Ishikawa (cell line): ENCODE results near the gene OVOL1.

Source experiments
- CEBPB ChIP-seq: IDR thresholded peaks from 2 replicates; pipeline ENCODE4 v1.6.1; 2012
- CREB1 ChIP-seq: IDR thresholded peaks from 2 replicates; pipeline ENCODE4 v1.6.1; 2012; ENCODE audit warnings: low read depth
- EGR1 ChIP-seq: IDR thresholded peaks from 2 replicates; pipeline ENCODE4 v1.6.1; 2012
- EP300 ChIP-seq: IDR thresholded peaks from 2 replicates; pipeline ENCODE4 v1.6.1; 2012; ENCODE audit warnings: borderline replicate concordance
- FOXM1 ChIP-seq: IDR thresholded peaks from 2 replicates; pipeline ENCODE4 v1.6.1; 2012; ENCODE audit warnings: low read depth, borderline replicate concordance
- MAX ChIP-seq: IDR thresholded peaks from 2 replicates; pipeline ENCODE4 v1.6.1; 2012
- NFIC ChIP-seq: IDR thresholded peaks from 2 replicates; pipeline ENCODE4 v1.6.1; 2012
- RAD21 ChIP-seq: IDR thresholded peaks from 2 replicates; pipeline ENCODE4 v1.6.1; 2012; ENCODE audit warnings: low read depth
- REST ChIP-seq: IDR thresholded peaks from 2 replicates; pipeline ENCODE4 v1.6.1; 2012; ENCODE audit warnings: low read depth, mild to moderate bottlenecking
- TAF1 ChIP-seq: IDR thresholded peaks from 2 replicates; pipeline ENCODE4 v1.6.1; 2012; ENCODE audit warnings: low read depth, mild to moderate bottlenecking
- TCF12 ChIP-seq: IDR thresholded peaks from 2 replicates; pipeline ENCODE4 v1.6.1; 2012; ENCODE audit warnings: low read depth
- TEAD4 ChIP-seq: IDR thresholded peaks from 2 replicates; pipeline ENCODE4 v1.6.1; 2012
- USF1 ChIP-seq: IDR thresholded peaks from 2 replicates; pipeline ENCODE4 v1.6.1; 2012
- YY1 ChIP-seq: IDR thresholded peaks from 2 replicates; pipeline ENCODE4 v1.6.1; 2012; ENCODE audit warnings: low read depth
- ZBTB7A ChIP-seq: IDR thresholded peaks from 2 replicates; pipeline ENCODE4 v1.6.1; 2012; ENCODE audit warnings: low read depth

Gene OVOL1

GRCh38 chr11:65742353-65742752, 44.5 kb upstream of the OVOL1 start:
- TF ChIP-seq YY1 (no peak), TEAD4 (no peak), ZBTB7A (no peak), CEBPB (no peak), REST (no peak), MAX (no peak), FOXM1 (no peak), CREB1 (no peak), TAF1 (no peak), NFIC (no peak), EP300 (no peak), EGR1 (no peak)

GRCh38 chr11:65743681-65744025, 43.2 kb upstream of the OVOL1 start:
- TF ChIP-seq MAX = no peak
- no peak for TF ChIP-seq EP300
- TF ChIP-seq FOXM1 = no peak
- no peak for TF ChIP-seq CEBPB
- TF ChIP-seq TCF12 = no peak

GRCh38 chr11:65744026-65744698, 42.7 kb upstream of the OVOL1 start:
- TF ChIP-seq RAD21 = peak; percentile 64
- no peak for TF ChIP-seq CREB1

- TF ChIP-seq USF1 = no peak
- TF ChIP-seq EGR1 = no peak
- no peak for TF ChIP-seq TAF1
- TF ChIP-seq ZBTB7A = no peak
- no peak for TF ChIP-seq TCF12
These were observed 42.2 kb upstream of the OVOL1 start for GRCh38 chr11:65744699-65745042.

GRCh38 chr11:65745049-65745448, 41.8 kb upstream of the OVOL1 start:
- no peak for TF ChIP-seq ZBTB7A
- TF ChIP-seq EP300 = no peak
- TF ChIP-seq TAF1 = no peak
- no peak for TF ChIP-seq FOXM1
- no peak for TF ChIP-seq USF1
- TF ChIP-seq YY1 = no peak
- TF ChIP-seq REST = no peak
- no peak for TF ChIP-seq TCF12
- no peak for TF ChIP-seq RAD21

GRCh38 chr11:65764434-65764833, 22.4 kb upstream of the OVOL1 start:
- TF ChIP-seq MAX = no peak

- TF ChIP-seq TAF1 (no peak), NFIC (no peak), ZBTB7A (no peak), REST (no peak), CREB1 (no peak), RAD21 (no peak), TCF12 (no peak)
These were observed 20.3 kb upstream of the OVOL1 start for GRCh38 chr11:65766535-65766934.
